ENCODE measurements around the gene TEX9.
"Not testable (repeated sequence)": the region's sequence is repeated elsewhere in the genome, so short reads cannot be mapped to it uniquely, and the experiment has no call there.

Gene TEX9

DNA sequence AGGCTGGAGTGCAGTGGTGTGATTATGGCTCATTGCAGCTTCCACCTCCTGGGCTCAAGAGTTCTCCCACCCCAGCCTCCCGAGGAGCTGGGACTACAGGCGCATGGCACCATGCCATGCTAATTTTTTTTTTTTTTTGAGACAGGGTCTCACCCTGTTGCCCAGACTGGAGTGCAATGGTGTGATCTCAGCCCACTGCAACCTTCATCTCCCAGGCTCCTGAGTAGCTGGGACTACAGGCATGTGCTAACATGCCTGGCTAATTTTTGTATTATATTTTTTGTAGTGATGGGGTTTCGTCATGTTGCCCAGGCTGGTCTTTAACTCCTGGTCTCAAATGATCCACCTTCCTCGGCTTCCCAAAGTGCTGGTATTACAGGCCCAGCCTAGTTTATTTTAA, 4.0 kb downstream of the TEX9 start:
- TF ChIP-seq, protein P1, sequence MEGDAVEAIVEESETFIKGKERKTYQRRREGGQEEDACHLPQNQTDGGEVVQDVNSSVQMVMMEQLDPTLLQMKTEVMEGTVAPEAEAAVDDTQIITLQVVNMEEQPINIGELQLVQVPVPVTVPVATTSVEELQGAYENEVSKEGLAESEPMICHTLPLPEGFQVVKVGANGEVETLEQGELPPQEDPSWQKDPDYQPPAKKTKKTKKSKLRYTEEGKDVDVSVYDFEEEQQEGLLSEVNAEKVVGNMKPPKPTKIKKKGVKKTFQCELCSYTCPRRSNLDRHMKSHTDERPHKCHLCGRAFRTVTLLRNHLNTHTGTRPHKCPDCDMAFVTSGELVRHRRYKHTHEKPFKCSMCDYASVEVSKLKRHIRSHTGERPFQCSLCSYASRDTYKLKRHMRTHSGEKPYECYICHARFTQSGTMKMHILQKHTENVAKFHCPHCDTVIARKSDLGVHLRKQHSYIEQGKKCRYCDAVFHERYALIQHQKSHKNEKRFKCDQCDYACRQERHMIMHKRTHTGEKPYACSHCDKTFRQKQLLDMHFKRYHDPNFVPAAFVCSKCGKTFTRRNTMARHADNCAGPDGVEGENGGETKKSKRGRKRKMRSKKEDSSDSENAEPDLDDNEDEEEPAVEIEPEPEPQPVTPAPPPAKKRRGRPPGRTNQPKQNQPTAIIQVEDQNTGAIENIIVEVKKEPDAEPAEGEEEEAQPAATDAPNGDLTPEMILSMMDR (IDR thresholded peaks at IDR 0.05; ENCODE audit: insufficient read depth, low read length, missing control alignments): no peak
- no peak overlapping the region for H3K4me3 ChIP-seq (ENCODE audit: low read depth, low read length)
- POLR2A ChIA-PET: no interaction called here
- CTCF ChIA-PET: no interaction called here
- DNase-seq (ENCODE audit: low read depth, low spot score): no peak

DNA sequence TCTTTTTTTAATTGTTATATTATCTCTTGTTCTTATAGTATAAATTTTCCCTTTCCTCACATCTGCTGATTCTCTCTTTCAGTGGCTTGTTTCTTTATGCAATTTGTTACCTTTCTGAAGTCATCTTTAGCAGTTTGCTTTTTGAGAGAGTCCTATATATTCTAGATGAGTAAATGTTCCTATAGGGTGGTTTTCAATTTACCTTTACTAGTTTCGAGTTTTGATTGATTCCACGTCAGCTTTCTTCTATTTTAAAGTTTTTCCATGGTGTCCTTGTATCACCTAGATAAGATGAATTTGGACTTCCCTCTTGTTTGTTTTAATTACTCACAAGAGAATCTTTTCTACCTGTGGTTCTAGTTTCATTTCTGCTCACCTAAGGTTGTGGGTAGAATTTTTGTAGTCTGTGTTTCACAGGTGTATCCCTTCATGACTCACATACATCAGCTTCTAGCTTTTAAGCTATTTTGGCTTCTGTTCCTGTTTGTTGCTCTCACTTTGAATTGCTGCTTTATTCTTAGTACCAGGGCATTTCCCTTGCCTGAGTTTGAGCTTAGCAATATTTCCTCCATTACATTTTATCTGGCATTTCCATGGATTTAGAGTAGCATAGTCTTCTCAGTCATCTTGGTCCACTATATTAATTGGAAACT, 6.4 kb downstream of the TEX9 start:
- ChIA-PET POLR2A (no interaction called here), CTCF (no interaction called here)
- no peak overlapping the region for H3K4me3 ChIP-seq (ENCODE audit: low read depth, low read length)
- DNase-seq (ENCODE audit: low read depth, low spot score): no peak
- TF ChIP-seq, protein P1 (IDR thresholded peaks at IDR 0.05; ENCODE audit: insufficient read depth, low read length, missing control alignments): no peak

DNA sequence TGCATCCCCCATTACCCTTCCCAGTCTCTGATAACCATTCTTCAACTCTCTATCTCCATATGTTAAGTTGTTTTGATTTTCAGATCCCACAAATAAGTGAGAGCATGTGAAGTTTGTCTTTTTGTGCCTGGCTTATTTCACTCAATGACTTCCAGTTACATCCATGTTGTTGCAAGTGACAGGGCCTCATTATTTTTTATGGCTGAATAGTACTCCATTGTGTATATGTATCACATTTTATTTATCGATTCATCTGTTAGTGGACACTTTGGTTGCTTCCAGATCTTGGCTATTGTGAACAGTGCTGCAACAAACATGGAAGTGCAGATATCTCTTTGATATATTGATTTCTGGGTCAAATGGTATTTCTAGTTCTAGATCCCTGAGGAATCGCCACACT, 9.5 kb downstream of the TEX9 start:
- H3K4me3 ChIP-seq (ENCODE audit: low read depth, low read length); POLR2A ChIA-PET; DNase-seq (ENCODE audit: low read depth, low spot score); CTCF ChIA-PET: not testable (repeated sequence)

GRCh38 chr15:56377822-56378221, 12.6 kb downstream of the TEX9 start:
- POLR2A ChIA-PET; CTCF ChIA-PET; DNase-seq (ENCODE audit: low read depth, low spot score); H3K4me3 ChIP-seq (ENCODE audit: low read depth, low read length): not testable (repeated sequence)

DNA sequence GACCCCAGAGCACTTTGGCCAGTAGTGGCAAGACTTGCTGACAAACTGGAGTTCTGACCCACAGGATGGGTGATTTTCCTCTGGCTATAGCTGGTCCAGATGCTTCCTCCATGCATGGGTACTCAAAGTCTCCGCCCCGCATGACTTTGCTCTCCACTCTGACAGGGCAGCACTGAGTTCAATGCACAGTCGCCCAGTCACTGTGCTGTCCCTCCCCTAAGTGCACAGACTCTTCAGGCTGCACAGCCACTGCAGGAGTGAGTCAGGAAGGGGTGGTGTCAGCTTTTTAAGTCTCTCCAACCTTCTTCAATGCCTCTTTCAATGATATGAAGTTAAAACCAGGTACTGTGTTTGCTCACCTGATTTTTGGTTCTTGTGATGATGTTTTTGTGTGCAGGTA, 17.8 kb downstream of the TEX9 start:
- DNase-seq (ENCODE audit: low read depth, low spot score): no peak
- POLR2A ChIA-PET: no interaction called here
- TF ChIP-seq, protein P1 (IDR thresholded peaks at IDR 0.05; ENCODE audit: insufficient read depth, low read length, missing control alignments): no peak
- CTCF ChIA-PET: no interaction called here
- no peak overlapping the region for H3K4me3 ChIP-seq (ENCODE audit: low read depth, low read length)

DNA sequence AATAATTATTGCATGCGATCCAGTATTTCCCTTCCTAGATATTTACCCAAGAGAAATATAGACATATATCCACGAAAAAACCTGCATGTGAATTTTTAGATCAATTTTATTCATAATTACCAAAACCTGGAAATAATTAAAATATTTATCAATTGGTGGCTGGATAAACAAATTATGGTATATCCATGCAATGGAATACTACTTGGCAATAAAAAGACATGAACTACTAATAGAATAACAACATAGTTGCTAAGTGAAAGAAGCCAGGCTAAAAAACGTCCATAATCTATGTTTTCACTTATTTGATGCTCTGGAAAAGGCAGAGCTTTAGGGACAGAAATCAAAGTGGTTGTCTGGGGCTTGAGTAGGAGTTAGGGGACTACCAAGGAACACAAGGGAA, 20.7 kb downstream of the TEX9 start:
- TF ChIP-seq, protein P1 (IDR thresholded peaks at IDR 0.05; ENCODE audit: insufficient read depth, low read length, missing control alignments): no peak
- DNase-seq (ENCODE audit: low read depth, low spot score): no peak
- ChIA-PET POLR2A (no interaction called here), CTCF (no interaction called here)
- H3K4me3 ChIP-seq (ENCODE audit: low read depth, low read length): no peak overlapping the region

GRCh38 chr15:56390739-56391267, 25.6 kb downstream of the TEX9 start:
- TF ChIP-seq, protein P1 (IDR thresholded peaks at IDR 0.05; ENCODE audit: insufficient read depth, low read length, missing control alignments): no peak
- ChIA-PET CTCF (no interaction called here), POLR2A (no interaction called here)
- no peak overlapping the region for H3K4me3 ChIP-seq (ENCODE audit: low read depth, low read length)
- DNase-seq (ENCODE audit: low read depth, low spot score): no peak

Data from AG04449 (cell line).